ENCODE data around the gene PRSS38.

- TF ChIP-seq, protein P1, sequence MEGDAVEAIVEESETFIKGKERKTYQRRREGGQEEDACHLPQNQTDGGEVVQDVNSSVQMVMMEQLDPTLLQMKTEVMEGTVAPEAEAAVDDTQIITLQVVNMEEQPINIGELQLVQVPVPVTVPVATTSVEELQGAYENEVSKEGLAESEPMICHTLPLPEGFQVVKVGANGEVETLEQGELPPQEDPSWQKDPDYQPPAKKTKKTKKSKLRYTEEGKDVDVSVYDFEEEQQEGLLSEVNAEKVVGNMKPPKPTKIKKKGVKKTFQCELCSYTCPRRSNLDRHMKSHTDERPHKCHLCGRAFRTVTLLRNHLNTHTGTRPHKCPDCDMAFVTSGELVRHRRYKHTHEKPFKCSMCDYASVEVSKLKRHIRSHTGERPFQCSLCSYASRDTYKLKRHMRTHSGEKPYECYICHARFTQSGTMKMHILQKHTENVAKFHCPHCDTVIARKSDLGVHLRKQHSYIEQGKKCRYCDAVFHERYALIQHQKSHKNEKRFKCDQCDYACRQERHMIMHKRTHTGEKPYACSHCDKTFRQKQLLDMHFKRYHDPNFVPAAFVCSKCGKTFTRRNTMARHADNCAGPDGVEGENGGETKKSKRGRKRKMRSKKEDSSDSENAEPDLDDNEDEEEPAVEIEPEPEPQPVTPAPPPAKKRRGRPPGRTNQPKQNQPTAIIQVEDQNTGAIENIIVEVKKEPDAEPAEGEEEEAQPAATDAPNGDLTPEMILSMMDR (IDR thresholded peaks at IDR 0.05) = no peak
- TF ChIP-seq POLR2A (IDR thresholded peaks at IDR 0.05; ENCODE audit: low read length) = no peak
- TF ChIP-seq RARB (CRISPR knock-in tag; IDR thresholded peaks at IDR 0.05) = no peak
- TF ChIP-seq, protein P2, sequence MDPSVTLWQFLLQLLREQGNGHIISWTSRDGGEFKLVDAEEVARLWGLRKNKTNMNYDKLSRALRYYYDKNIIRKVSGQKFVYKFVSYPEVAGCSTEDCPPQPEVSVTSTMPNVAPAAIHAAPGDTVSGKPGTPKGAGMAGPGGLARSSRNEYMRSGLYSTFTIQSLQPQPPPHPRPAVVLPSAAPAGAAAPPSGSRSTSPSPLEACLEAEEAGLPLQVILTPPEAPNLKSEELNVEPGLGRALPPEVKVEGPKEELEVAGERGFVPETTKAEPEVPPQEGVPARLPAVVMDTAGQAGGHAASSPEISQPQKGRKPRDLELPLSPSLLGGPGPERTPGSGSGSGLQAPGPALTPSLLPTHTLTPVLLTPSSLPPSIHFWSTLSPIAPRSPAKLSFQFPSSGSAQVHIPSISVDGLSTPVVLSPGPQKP (IDR thresholded peaks at IDR 0.05; ENCODE audit: low read depth, low read length) = no peak
- TF ChIP-seq MAX (IDR thresholded peaks at IDR 0.05) = no peak
- no peak for TF ChIP-seq CBX2 (IDR thresholded peaks at IDR 0.05; ENCODE audit: borderline replicate concordance, low read depth)
- no peak for TF ChIP-seq RFX5 (IDR thresholded peaks at IDR 0.05)
- TF ChIP-seq, protein P3, sequence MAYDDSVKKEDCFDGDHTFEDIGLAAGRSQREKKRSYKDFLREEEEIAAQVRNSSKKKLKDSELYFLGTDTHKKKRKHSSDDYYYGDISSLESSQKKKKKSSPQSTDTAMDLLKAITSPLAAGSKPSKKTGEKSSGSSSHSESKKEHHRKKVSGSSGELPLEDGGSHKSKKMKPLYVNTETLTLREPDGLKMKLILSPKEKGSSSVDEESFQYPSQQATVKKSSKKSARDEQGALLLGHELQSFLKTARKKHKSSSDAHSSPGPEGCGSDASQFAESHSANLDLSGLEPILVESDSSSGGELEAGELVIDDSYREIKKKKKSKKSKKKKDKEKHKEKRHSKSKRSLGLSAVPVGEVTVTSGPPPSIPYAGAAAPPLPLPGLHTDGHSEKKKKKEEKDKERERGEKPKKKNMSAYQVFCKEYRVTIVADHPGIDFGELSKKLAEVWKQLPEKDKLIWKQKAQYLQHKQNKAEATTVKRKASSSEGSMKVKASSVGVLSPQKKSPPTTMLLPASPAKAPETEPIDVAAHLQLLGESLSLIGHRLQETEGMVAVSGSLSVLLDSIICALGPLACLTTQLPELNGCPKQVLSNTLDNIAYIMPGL (CRISPR knock-in tag; IDR thresholded peaks at IDR 0.05; ENCODE audit: borderline replicate concordance) = no peak
- TF ChIP-seq JUNB (IDR thresholded peaks at IDR 0.05) = no peak
Measured at GRCh38 chr1:227883073-227883520, 67.6 kb downstream of the PRSS38 start.
